ENCODE results near the gene NR5A2.
"Not testable (repeated sequence)": the region's sequence is repeated elsewhere in the genome, so short reads cannot be mapped to it uniquely, and the experiment has no call there.

GRCh38 chr1:200187332-200187731, 159.8 kb downstream of the NR5A2 start:
- TF ChIP-seq, protein P1, sequence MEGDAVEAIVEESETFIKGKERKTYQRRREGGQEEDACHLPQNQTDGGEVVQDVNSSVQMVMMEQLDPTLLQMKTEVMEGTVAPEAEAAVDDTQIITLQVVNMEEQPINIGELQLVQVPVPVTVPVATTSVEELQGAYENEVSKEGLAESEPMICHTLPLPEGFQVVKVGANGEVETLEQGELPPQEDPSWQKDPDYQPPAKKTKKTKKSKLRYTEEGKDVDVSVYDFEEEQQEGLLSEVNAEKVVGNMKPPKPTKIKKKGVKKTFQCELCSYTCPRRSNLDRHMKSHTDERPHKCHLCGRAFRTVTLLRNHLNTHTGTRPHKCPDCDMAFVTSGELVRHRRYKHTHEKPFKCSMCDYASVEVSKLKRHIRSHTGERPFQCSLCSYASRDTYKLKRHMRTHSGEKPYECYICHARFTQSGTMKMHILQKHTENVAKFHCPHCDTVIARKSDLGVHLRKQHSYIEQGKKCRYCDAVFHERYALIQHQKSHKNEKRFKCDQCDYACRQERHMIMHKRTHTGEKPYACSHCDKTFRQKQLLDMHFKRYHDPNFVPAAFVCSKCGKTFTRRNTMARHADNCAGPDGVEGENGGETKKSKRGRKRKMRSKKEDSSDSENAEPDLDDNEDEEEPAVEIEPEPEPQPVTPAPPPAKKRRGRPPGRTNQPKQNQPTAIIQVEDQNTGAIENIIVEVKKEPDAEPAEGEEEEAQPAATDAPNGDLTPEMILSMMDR (IDR thresholded peaks at IDR 0.05; ENCODE audit: low read depth, low read length), result not testable (repeated sequence)
- TF ChIP-seq POLR2A (IDR thresholded peaks at IDR 0.05; ENCODE audit: extremely low read depth, insufficient read length), result not testable (repeated sequence)

Data from NB4 (cell line).